HG02885 (cell line): ENCODE measurements around the gene ARHGEF10L.

Experiments used
- ATAC-seq: cut with Tn5 transposase; IDR thresholded peaks from one replicate; pipeline ENCODE4 v1.9.1; 2021; ENCODE audit warnings: mild to moderate bottlenecking; ENCODE audit not compliant: unreplicated experiment, poor library complexity

Gene ARHGEF10L

GRCh38 chr1:17629460-17629859 lies 90.0 kb downstream of the ARHGEF10L start:
- no peak for ATAC-seq

DNA sequence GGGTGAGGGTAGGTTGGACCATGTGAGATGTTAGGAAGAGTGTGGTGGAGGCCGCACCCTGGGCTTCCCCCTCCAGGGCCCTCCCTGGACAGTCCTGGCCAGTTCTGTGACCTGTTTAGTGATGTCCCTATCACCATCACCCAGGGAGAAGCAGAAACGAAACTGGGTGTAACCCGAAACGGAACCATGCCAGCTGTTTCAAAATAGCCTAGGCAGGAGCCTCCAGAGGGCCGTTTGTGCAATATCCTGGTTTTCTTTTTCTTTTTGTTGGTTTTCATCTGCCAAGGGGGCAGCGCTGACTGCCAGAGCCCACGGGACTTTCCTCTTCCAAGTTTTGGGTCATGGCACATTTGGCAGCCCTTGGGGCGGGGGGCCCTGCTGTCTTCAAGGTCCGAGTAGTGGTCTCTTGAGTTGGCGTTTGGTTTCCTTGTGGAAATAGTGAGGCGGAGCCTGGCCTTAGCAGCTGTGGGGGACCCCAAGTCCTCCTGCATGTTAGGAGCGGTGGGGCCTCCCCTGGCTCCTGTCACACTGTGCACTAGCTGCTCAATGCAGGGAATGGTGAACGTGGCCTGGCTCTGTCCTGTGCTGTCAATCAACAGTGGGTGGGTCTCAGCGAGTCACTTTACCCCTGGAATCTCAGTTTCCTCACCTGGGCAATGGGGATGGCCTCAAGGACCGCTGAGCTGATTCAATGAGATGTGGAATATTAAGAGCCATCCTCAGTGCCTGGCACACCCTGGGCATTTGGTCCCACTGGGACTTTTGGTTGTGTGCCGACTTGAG lies 90.7 kb downstream of the ARHGEF10L start:
- ATAC-seq: no peak

DNA sequence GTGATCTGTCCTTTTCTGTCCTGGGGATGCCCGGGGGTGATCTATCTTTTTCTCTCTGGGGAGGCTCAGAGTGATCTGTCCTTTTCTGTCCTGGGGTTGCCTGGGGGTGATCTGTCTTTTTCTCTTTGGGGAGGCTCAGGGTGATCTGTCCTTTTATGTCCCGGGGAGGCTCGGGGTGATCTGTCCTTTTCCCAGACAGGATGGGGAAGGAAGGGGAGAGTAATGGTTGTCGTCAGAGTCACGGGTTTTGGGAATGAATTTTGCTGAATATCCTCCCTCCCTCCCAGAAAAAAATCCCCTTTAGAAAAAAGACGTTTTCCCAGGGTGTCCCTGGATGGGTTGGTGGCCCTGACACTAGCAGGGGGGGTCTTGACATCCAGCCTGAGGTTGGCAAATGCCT lies 91.5 kb downstream of the ARHGEF10L start:
- ATAC-seq: no peak

DNA sequence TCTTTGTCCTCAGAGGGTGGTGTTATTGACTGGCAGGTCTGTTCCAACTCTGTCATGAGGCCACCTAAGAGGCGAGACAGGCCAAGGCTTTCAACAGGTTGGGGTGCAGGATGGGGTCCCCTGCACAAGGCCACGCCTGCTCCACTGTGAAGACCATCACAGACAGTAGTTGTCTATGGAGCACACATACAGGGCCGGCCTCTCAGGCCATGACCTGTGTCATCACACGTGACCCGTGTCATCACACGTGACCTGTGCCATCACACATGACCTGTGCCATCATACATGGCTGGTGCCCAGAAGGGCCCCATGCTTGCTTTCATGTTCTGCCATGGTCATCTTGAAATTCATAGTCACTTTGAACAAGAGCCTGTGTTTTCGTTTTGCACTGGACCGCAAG lies 91.9 kb downstream of the ARHGEF10L start:
- ATAC-seq: no peak

- no peak for ATAC-seq
These were observed 92.6 kb downstream of the ARHGEF10L start for GRCh38 chr1:17632106-17632505.

GRCh38 chr1:17632541-17633184 lies 93.2 kb downstream of the ARHGEF10L start:
- no peak for ATAC-seq

- ATAC-seq: no peak
These were observed 94.2 kb downstream of the ARHGEF10L start for GRCh38 chr1:17633654-17634053.

GRCh38 chr1:17635276-17635675 lies 95.8 kb downstream of the ARHGEF10L start:
- ATAC-seq: no peak

DNA sequence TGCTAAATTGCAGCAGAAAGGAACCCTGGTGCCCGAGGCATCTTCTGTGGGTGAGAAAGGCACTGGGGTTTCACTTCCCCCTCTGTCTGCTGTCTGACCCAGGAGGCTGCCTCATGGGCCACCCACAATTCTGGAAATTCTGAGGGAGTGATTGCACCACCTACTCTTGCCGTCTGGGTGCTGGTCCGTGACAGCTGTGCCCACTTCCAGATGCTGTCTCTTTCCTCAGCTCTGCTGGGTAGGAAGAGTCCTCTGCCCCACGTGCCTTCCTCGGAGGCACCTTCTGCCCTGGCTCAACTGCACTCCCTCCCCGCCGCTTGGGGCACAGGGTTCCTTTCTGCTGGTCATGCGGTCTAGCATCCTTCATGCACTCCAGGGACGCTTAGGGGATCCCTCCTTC lies 96.3 kb downstream of the ARHGEF10L start:
- no peak for ATAC-seq

- ATAC-seq: no peak
These were observed 97.1 kb downstream of the ARHGEF10L start for GRCh38 chr1:17636612-17637011.

DNA sequence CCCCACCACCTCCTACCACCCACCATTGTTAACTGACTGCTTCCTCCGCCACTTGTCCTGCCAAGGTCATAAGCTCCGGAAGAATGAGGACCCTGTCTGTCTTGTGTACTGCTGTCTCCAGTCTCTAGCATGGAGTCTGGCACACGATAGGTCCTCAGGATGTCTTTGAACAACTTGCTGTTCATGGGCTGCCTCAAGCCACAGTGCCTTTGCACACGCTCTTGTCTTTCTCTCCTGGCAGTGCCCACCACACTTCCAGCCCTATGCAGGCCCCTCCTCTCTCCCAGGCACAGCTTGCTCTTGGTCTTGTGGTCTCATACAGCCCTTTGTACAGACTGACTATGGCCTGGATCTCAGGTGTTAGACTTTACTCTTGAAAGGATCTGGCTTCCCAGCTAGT lies 97.6 kb downstream of the ARHGEF10L start:
- no peak for ATAC-seq

DNA sequence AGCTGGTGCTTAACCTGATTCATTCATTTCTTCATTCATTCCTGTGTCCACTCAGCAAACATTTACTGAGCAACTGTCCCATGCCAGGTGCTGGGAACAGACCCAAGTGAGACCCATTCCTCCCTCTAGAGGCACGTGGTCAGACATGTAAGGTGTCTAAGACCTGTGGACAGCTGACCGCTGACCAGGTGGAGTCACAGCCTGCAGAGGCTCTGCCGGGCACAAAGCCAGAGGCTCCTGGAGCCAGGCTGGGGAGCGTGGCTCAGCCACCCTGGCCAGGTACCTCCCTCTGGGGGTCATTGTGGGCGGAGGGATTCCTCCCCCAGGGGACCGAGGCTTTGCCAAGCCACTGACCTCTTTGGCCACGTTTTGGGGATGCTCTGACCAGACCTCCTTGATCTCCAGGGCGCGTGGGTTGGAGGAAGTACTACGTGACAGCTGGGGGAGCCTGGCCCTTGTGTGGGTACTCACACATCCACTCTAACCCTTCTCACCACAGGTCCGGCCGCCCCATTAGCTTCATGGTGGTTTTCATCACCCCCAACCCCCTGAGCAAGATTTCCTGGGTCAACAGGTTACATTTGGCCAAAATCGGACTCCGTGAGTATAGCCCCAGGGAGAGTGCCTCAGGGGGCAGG lies 100.3 kb downstream of the ARHGEF10L start:
- ATAC-seq: no peak

DNA sequence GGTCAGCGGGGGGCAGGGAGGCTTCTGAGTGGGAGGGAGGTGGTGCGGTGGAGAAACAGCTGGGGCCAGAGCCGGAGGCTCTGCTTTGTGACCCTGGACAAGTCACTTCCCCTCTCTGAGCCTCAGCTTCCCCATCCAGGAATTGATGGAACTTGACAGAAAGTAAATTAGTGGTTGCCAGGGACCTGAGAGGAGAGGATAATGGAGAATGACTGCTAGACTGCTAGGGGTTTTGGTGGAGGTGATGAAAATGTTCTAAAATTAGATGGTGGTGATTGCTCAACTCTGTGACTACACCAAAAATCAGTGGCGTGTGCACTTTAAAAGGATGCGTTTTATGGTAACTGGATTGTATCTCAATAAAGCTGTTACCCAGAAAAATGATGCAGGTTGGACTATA lies 100.9 kb downstream of the ARHGEF10L start:
- no peak for ATAC-seq

- no peak for ATAC-seq
These were observed 101.5 kb downstream of the ARHGEF10L start for GRCh38 chr1:17640975-17641374.

DNA sequence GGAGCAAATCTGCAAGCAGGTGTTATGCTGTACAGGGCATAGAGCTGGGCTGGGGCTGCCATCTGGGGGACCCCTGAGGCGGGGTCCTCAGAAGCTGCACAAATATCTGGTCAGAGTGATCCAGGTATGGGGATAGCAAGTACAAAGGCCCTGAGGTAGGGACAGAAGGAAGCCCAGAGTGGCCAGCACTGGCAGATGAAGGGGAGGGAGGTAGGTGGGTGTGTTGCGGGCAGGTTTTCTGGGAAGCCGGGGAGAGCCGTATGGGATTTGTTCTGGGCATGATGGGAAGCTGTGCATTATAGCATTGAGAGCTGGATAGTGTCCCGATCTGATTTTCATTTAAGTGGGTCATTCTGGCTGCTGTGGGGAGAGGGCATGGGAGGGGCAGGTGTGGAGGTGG lies 102.7 kb downstream of the ARHGEF10L start:
- ATAC-seq: no peak

- no peak for ATAC-seq
These were observed 103.4 kb downstream of the ARHGEF10L start for GRCh38 chr1:17642943-17643342.

DNA sequence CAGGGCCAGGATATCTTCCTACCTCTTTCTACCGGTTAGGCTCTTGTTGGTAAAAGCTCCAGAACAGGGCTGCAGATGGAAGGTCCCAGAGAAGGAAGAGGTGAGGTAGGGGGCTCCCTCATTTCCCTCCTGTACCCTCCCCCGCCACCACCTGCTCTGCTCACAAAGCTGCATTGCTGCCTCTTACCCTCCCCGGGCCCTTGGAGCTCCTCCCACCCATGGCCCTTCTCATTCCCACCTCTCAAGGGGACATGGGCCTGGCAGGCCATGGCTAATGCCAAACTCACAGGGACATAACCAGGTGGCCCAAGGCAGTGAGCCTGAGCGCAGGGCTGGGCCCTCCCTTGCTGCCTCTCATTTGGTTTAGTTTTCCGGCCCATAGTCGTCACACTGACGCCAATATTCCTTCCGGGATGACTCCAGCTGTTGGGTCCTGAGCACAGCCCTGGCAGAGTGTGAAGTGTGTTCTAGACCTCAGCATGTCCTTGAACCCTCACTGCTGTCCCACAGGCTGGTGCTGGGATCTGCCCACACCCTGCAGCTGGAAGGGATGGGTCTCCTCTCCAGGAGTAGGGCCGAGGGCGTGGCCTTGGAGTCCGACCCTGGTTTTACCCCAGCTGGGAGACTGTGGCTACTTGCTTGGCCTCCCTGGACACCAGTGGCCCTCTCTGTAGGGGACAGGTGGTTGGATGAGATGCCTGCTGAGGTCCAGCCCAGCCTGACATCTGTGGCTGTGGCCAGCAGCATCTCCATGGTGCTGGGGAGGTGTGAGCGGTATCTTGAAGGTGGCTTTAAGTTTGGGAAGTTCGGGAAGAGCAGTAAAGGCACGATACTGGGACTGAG lies 104.6 kb downstream of the ARHGEF10L start:
- ATAC-seq: no peak

DNA sequence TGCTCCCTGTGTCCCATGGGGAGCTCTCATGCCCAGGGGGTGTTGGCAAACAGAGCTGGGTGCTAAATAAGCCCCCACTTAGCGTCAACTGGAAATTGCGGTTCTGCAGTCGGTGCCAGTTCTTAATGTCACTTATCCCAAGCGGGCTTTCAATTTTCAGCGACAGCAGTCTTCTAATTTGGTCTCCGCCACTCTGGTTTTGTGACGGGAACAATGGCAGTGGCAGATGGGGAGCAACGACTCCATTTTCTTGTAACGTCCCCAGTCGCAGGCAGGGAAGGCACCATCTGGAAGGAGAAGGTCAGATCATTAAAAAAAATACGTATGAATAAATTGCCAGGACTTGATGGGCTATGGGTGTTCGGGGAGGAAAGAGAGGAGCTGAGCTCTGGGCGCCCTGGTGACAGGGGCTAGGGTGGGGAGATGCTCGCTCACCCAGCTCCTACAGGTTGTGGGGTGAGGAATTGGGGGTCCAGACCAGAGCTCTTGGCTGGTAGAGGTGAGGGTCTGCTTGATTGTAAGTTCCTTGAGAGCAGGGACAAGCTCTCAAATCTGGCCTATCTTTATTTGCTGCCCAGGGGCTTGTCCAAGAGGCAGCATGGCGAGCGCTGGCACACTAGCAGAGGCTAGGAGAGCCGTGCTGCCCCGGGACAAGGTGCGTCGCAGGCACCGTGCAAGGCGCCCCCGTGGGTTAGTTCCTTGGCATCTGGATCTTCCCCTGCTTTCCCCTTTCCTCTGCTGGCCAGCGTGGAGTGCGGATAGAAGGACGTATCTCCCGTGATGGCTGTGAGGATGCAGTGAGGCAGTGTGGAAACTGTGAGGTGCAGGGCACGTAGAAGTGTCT lies 105.8 kb downstream of the ARHGEF10L start:
- ATAC-seq: no peak

DNA sequence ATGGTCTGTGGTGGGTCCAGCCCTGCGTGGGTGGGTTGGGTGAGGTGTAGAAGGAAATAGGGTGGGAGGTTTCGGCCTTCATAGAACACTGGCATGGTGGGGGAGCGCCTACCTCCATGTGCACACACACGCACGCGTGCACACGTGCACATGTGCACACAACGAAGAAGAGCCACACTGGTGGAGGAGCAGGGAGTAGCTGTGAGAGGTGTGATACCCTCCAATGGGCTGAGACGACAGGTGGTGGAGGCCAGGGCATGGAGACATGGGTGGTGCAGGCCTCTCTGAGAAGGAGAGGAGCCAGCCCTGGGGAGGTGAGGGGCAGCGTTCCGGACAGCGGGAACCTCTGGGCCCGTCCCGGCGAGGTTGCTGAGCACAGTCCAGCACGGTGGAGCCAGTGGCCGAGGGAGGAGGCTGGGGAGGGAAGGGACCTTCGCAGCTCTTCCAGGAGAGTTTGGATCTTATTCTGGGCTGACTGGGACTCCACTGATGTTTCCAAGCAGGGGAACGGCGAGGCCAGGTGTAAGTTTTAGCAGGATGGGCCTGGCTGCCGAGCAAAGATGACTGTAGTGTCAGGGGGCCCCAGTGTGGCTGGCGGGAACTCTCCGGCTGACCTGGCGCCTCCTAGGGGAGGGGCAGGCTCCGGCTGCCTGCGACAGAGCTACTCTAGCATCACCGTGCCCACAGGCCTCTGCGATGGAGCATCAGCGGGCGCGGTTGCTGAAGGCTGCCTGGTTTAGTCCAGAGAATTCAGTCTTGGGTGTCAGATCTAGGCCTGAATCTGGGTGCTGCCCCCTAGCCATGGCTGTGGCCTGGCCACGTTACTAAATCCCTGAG lies 107.2 kb downstream of the ARHGEF10L start:
- no peak for ATAC-seq
